WTC11 (cell line): ENCODE measurements around the gene CTRL. TPM values are rescaled to one million over a fixed set of nuclear protein-coding genes. Genes with fewer than 3 reads are reported as not detected.

Source experiments
- ATAC-seq: fragments of 200-7000 bp; cut with Tn5 transposase; 2 replicates; pipeline ENCODE4 v1.10.0; 2021; ENCODE audit warnings: mild to moderate bottlenecking, moderate library complexity
- CTCF ChIA-PET: fragments of 300-600 bp; sonication (Branson Sonifier 250); formaldehyde crosslinking; loops from one replicate; lab custom pipeline; 2021; ENCODE audit warnings: antibody characterized with exemption; lab: Charles Lee
- POLR2A ChIA-PET: fragments of 350-600 bp; sonication (Branson Sonifier 250); formaldehyde crosslinking; loops from one replicate; lab custom pipeline; 2021; ENCODE audit warnings: antibody characterized with exemption; lab: Charles Lee
- DNase-seq: peaks from one replicate; pipeline ENCODE4 v3.0.0; 2021; ENCODE audit warnings: low spot score
- H3K27ac Mint-ChIP-seq: 2 replicates; pipeline ENCODE4 v1.8.0; 2021; ENCODE audit warnings: mixed read lengths
- H3K27me3 Mint-ChIP-seq: 2 replicates; pipeline ENCODE4 v1.8.0; 2021; ENCODE audit warnings: low read depth, mild to moderate bottlenecking, moderate library complexity, mixed read lengths
- H3K36me3 Mint-ChIP-seq: 2 replicates; pipeline ENCODE4 v1.8.0; 2021; ENCODE audit warnings: mixed read lengths
- H3K4me1 Mint-ChIP-seq: 2 replicates; pipeline ENCODE4 v1.8.0; 2022; ENCODE audit warnings: mixed read lengths
- H3K4me3 Mint-ChIP-seq: 2 replicates; pipeline ENCODE4 v1.8.0; 2021; ENCODE audit warnings: mild to moderate bottlenecking, moderate library complexity, mixed read lengths
- H3K9me3 Mint-ChIP-seq: 2 replicates; pipeline ENCODE4 v1.8.0; 2021; ENCODE audit warnings: mixed read lengths
- E2F1 ChIP-seq: sonication (generic); formaldehyde crosslinking; IDR thresholded peaks from 2 replicates; pipeline ENCODE4 v1.8.0; 2022; ENCODE audit warnings: mild to moderate bottlenecking, missing genetic modification reagents
- EMX1 ChIP-seq: fragments of 250-450 bp; sonication (Bioruptor Pico); IDR thresholded peaks from 2 replicates; pipeline ENCODE4 v1.8.0; 2021; ENCODE audit warnings: mild to moderate bottlenecking
- FOXJ3 ChIP-seq: sonication (generic); formaldehyde crosslinking; IDR thresholded peaks from 2 replicates; pipeline ENCODE4 v1.9.0; 2021; ENCODE audit warnings: missing genetic modification reagents, mild to moderate bottlenecking, borderline replicate concordance
- JAZF1 ChIP-seq: fragments of 250-450 bp; sonication (Bioruptor Pico); IDR thresholded peaks from 2 replicates; pipeline ENCODE4 v1.9.0; 2021; ENCODE audit warnings: moderate library complexity, mild to moderate bottlenecking, inconsistent platforms
- PRRX2 ChIP-seq: fragments of 250-450 bp; sonication (Bioruptor Pico); IDR thresholded peaks from 2 replicates; pipeline ENCODE4 v1.8.0; 2021; ENCODE audit warnings: mild to moderate bottlenecking
- SMAD4 ChIP-seq: sonication (generic); formaldehyde crosslinking; IDR thresholded peaks from 2 replicates; pipeline ENCODE4 v1.8.0; 2022; ENCODE audit warnings: mild to moderate bottlenecking, missing genetic modification reagents
- SOX15 ChIP-seq: fragments of 250-450 bp; sonication (Bioruptor Pico); IDR thresholded peaks from 2 replicates; pipeline ENCODE4 v1.9.0; 2021; ENCODE audit warnings: mild to moderate bottlenecking
- SP1 ChIP-seq: sonication (generic); formaldehyde crosslinking; conservative IDR thresholded peaks from 2 replicates; pipeline ENCODE4 v1.8.1; 2022; ENCODE audit warnings: missing genetic modification reagents
- TEAD1 ChIP-seq: sonication (generic); formaldehyde crosslinking; IDR thresholded peaks from 2 replicates; pipeline ENCODE4 v1.8.0; 2022; ENCODE audit warnings: mild to moderate bottlenecking, missing genetic modification reagents
- USF2 ChIP-seq: sonication (generic); formaldehyde crosslinking; IDR thresholded peaks from 2 replicates; pipeline ENCODE4 v1.8.1; 2023; ENCODE audit warnings: mild to moderate bottlenecking, missing genetic modification reagents, moderate library complexity
- ZMAT4 ChIP-seq: fragments of 250-450 bp; sonication (Bioruptor Pico); IDR thresholded peaks from 2 replicates; pipeline ENCODE4 v1.9.0; 2021; ENCODE audit warnings: mild to moderate bottlenecking
- ZNF138 ChIP-seq: sonication (generic); formaldehyde crosslinking; conservative IDR thresholded peaks from 2 replicates; pipeline ENCODE4 v1.8.1; 2022; ENCODE audit warnings: mild to moderate bottlenecking, moderate library complexity, missing genetic modification reagents
- ZNF263 ChIP-seq: sonication (generic); formaldehyde crosslinking; IDR thresholded peaks from 2 replicates; pipeline ENCODE4 v1.8.1; 2022; ENCODE audit warnings: low read depth, mild to moderate bottlenecking, moderate library complexity, missing genetic modification reagents
- ZNF396 ChIP-seq: fragments of 250-450 bp; sonication (Bioruptor Pico); IDR thresholded peaks from 2 replicates; pipeline ENCODE4 v1.8.0; 2021; ENCODE audit warnings: mild to moderate bottlenecking, moderate library complexity, borderline replicate concordance
- ZNF512 ChIP-seq: sonication (generic); formaldehyde crosslinking; IDR thresholded peaks from 2 replicates; pipeline ENCODE4 v1.8.1; 2022; ENCODE audit warnings: missing genetic modification reagents, borderline replicate concordance
- total RNA-seq: library from RNA; stranded (reverse); gene quantifications from 3 replicates; pipeline ENCODE4 v1.2.3, GENCODE V29; 2021
- TF ChIP-seq, protein P1 (sequence below): sonication (generic); formaldehyde crosslinking; conservative IDR thresholded peaks from 2 replicates; pipeline ENCODE4 v1.8.1; 2022; ENCODE audit warnings: mild to moderate bottlenecking, missing genetic modification reagents
- TF ChIP-seq, protein P2 (sequence below): sonication (generic); formaldehyde crosslinking; IDR thresholded peaks from 2 replicates; pipeline ENCODE4 v1.8.0; 2023; ENCODE audit warnings: mild to moderate bottlenecking, missing genetic modification reagents
- TF ChIP-seq, protein P3 (sequence below): fragments of 250-450 bp; sonication (Bioruptor Pico); conservative IDR thresholded peaks from 2 replicates; pipeline ENCODE4 v1.9.0; 2021; ENCODE audit warnings: mild to moderate bottlenecking
- TF ChIP-seq, protein P4 (sequence below): sonication (generic); formaldehyde crosslinking; IDR thresholded peaks from 2 replicates; pipeline ENCODE4 v1.8.1; 2022; ENCODE audit warnings: low read depth, missing genetic modification reagents, borderline replicate concordance
- TF ChIP-seq, protein P5 (sequence below): sonication (generic); formaldehyde crosslinking; IDR thresholded peaks from 2 replicates; pipeline ENCODE4 v1.8.1; 2023; ENCODE audit warnings: mild to moderate bottlenecking, missing genetic modification reagents, moderate library complexity

The CTRL gene
- total RNA-seq, 1 experiment from 2014 or later, result 2.8 TPM

GRCh38 chr16:67914758-67915495 lies 16.7 kb downstream of the CTRL start:
- peak overlapping the region; percentile 91 for H3K27ac Mint-ChIP-seq
- H3K4me3 Mint-ChIP-seq, result peak overlapping the region; percentile 32
- CTCF ChIA-PET, result interaction anchor here (0.7 to 2.5 kb wide), 11 partner anchors 10 to 127 kb away, joined by 3 to 24 read pairs (median 4); partner anchors contain the start of genes DDX28, DUS2, LCAT and NRN1L
- TF ChIP-seq EMX1 (CRISPR knock-in tag), result no peak
- TF ChIP-seq USF2, result no peak
- no peak for TF ChIP-seq SP1 (CRISPR knock-in tag)
- TF ChIP-seq, protein P1, sequence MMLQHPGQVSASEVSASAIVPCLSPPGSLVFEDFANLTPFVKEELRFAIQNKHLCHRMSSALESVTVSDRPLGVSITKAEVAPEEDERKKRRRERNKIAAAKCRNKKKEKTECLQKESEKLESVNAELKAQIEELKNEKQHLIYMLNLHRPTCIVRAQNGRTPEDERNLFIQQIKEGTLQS (CRISPR knock-in tag), result no peak
- TF ChIP-seq ZNF396 (CRISPR knock-in tag), result no peak
- no peak for TF ChIP-seq ZNF512 (CRISPR knock-in tag)
- no peak for TF ChIP-seq TEAD1 (CRISPR knock-in tag)
- TF ChIP-seq, protein P2, sequence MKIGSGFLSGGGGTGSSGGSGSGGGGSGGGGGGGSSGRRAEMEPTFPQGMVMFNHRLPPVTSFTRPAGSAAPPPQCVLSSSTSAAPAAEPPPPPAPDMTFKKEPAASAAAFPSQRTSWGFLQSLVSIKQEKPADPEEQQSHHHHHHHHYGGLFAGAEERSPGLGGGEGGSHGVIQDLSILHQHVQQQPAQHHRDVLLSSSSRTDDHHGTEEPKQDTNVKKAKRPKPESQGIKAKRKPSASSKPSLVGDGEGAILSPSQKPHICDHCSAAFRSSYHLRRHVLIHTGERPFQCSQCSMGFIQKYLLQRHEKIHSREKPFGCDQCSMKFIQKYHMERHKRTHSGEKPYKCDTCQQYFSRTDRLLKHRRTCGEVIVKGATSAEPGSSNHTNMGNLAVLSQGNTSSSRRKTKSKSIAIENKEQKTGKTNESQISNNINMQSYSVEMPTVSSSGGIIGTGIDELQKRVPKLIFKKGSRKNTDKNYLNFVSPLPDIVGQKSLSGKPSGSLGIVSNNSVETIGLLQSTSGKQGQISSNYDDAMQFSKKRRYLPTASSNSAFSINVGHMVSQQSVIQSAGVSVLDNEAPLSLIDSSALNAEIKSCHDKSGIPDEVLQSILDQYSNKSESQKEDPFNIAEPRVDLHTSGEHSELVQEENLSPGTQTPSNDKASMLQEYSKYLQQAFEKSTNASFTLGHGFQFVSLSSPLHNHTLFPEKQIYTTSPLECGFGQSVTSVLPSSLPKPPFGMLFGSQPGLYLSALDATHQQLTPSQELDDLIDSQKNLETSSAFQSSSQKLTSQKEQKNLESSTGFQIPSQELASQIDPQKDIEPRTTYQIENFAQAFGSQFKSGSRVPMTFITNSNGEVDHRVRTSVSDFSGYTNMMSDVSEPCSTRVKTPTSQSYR, result no peak
- no peak for TF ChIP-seq FOXJ3 (CRISPR knock-in tag)
- TF ChIP-seq, protein P3, sequence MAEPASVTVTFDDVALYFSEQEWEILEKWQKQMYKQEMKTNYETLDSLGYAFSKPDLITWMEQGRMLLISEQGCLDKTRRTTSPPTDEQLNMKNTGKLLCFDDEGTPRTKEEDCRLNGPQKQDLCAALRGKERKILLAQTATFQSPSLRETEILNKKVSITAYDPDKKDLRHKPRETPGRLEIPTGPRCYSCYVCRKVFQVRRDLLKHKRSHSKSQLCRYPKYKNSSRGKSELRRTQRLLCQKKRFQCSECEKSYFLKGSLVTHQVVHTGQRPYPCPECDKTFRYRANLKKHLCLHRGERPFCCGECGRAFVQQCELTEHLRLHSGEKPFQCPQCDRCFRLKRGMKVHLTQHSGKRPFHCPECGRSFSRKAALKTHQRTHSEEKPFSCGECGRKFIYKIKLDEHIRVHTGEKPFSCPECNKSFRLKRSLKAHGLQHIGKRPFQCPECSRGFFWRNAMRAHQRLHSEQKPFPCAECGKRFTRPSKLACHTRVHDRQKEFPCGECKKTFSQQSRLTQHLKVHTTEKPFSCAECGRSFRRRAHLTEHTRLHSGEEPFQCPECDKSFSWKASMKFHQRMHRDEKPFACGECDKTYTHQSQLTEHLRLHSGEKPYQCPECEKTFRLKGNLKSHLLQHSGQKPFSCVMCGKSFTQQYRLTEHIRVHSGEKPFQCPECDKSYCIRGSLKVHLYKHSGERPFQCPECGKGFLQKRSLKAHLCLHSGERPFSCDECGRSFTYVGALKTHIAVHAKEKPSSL (CRISPR knock-in tag), result no peak
- no peak for TF ChIP-seq E2F1 (CRISPR knock-in tag)
- TF ChIP-seq ZMAT4 (CRISPR knock-in tag), result no peak
- peaks cover 5% of the 10 kb centered on the region for H3K36me3 Mint-ChIP-seq
- H3K27me3 Mint-ChIP-seq, result no peaks in the 10 kb centered on the region; the same call in 1 of the 2 replicates
- no peak for DNase-seq
- POLR2A ChIA-PET, result interaction anchor here (0.8 kb wide), 1 partner anchor 31 kb away, joined by 3 read pairs; no protein-coding TSS in a partner anchor
- H3K9me3 Mint-ChIP-seq, result no peaks in the 10 kb centered on the region
- peaks cover 38% of the 10 kb centered on the region for H3K4me1 Mint-ChIP-seq
- peak; percentile 33; the same call in 1 of the 2 replicates for ATAC-seq

DNA sequence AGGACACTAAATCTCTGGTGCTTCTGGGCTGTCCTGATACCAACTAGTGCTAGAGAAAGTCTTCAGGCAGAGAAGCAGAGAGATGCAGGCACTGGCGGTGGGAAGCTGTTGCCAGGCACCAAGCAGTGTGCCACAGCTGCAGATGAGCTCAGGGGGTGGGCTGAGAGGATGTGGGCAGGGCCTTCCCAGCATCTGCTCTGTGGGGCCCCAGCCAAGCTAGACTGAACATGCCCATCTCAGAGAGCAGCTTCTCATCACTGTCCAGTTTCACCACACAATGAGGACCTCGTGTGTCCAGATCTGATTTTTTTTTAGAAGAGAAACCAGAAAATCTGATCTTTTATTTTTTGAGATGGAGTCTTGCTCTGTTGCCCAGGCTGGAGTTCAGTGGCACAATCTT lies 21.5 kb downstream of the CTRL start:
- CTCF ChIA-PET, result interaction anchor here (1.1 to 1.9 kb wide), 3 partner anchors 15 to 94 kb away, joined by 3 to 11 read pairs (median 4); partner anchors contain the start of gene NRN1L
- POLR2A ChIA-PET, result no interaction called here
- TF ChIP-seq SOX15 (no peak), ZNF263 (CRISPR knock-in tag) (no peak), JAZF1 (no peak), FOXJ3 (CRISPR knock-in tag) (no peak), ZNF138 (CRISPR knock-in tag) (no peak), SMAD4 (CRISPR knock-in tag) (no peak), ZNF396 (CRISPR knock-in tag) (no peak), PRRX2 (CRISPR knock-in tag) (no peak)
- TF ChIP-seq, protein P4, sequence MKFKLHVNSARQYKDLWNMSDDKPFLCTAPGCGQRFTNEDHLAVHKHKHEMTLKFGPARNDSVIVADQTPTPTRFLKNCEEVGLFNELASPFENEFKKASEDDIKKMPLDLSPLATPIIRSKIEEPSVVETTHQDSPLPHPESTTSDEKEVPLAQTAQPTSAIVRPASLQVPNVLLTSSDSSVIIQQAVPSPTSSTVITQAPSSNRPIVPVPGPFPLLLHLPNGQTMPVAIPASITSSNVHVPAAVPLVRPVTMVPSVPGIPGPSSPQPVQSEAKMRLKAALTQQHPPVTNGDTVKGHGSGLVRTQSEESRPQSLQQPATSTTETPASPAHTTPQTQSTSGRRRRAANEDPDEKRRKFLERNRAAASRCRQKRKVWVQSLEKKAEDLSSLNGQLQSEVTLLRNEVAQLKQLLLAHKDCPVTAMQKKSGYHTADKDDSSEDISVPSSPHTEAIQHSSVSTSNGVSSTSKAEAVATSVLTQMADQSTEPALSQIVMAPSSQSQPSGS (CRISPR knock-in tag), result no peak
- TF ChIP-seq, protein P5, sequence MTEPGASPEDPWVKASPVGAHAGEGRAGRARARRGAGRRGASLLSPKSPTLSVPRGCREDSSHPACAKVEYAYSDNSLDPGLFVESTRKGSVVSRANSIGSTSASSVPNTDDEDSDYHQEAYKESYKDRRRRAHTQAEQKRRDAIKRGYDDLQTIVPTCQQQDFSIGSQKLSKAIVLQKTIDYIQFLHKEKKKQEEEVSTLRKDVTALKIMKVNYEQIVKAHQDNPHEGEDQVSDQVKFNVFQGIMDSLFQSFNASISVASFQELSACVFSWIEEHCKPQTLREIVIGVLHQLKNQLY (CRISPR knock-in tag), result no peak
- TF ChIP-seq, protein P1 (CRISPR knock-in tag), result no peak

More for the DNA sequence above, 21.5 kb downstream of the CTRL start:
- peaks cover 17% of the 10 kb centered on the region for H3K36me3 Mint-ChIP-seq
- H3K4me3 Mint-ChIP-seq, result no peak overlapping the region
- ATAC-seq, result no peak
- no peaks in the 10 kb centered on the region for H3K27me3 Mint-ChIP-seq
- peaks cover 13% of the 10 kb centered on the region for H3K4me1 Mint-ChIP-seq
- DNase-seq, result no peak
- no peaks in the 10 kb centered on the region for H3K9me3 Mint-ChIP-seq
- H3K27ac Mint-ChIP-seq, result peak overlapping the region; percentile 78; the same call in 1 of the 2 replicates
